Cerebellar nuclear complex (tissue), 1 donor: Measurements from ENCODE around the gene ABCC8.

ENCODE experiments used
- DNase-seq, 2 experiments: peaks; one replicate each; lab custom pipeline; 2025; lab: John Stamatoyannopoulos, UW

Gene ABCC8

DNA sequence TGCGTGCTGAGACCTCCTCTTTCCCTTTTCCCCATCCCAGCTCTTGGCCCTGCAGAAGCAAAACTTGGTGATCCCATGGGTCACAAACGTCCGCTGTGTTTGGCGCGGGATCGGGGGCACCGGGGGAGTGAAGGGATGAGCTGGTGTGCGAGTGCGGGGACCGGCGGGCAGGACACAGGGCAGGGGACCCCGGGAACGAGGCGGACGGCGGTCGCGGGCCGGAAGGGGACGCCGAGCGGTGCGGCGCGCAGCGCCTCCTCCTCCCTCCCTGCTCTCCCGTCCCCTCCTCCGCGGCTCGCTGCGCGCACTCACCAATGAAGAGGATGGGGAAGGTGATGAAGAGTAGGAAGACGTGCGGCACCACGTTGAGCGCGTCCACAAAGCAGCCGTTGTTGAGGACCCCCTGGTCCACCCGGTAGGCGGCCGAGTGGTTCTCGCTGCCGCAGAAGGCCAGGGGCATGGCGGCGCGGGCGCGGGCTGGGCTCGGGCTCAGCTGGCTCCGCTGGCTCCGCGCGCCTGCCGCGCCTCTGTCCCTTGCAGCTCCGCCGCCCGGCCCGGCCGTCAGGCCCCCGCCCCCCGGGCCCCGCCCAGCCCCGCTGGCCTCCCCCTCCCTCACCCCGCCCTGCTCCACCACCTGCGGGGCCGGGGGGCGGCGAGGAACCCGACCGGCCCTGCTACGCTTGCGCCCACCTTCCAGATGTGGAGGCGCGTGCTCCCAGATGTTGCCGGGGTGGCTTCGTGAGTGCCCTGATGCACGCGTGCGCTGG is at the start of gene ABCC8:
Gene ABCC8, minus strand, starts transcription at position 529 of the 767 bp plus-strand sequence. Its CDS starts 69 bp downstream, at position 460.
- no peak for DNase-seq

DNA sequence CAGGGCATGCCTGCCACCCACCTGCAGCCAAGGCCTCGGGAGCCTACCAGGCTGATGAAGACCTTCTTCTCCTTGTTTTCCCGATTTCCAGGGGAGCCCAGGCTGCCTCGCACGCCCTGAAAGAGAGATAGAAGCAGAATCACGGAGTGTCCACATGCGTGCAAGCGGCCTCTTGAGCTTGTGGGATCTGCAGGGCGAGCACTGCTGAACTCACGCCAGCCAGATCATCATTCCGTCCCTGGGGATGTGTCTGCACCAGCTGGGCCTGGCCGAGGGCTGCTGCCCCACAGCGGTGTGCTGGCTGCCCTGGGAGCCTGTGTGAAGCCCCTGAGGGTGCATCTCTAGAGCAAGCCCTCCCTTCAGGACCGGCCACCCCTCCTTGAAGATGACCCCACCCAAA is 49.7 kb upstream of the ABCC8 start:
- DNase-seq: no peak

DNA sequence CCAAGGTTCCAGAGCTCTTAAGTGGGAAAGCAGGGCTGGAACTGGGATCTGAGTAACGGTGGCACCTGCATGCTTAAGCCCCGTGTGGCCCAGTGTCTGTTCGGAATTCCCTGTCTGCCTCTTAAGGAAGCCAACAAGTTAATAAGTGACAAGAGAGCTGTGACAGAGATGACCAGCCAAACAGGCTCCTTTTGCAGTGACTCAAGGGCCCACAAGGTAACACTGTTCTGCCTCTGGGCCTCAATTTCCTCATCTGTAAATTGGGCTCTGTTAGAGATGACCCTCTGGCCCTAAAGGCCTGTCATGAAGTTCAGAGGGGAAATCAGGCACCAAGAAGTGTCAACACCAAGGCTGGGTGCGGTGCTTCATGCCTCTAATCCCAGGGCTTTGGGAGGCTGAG is 48.9 kb upstream of the ABCC8 start:
- no peak for DNase-seq

DNA sequence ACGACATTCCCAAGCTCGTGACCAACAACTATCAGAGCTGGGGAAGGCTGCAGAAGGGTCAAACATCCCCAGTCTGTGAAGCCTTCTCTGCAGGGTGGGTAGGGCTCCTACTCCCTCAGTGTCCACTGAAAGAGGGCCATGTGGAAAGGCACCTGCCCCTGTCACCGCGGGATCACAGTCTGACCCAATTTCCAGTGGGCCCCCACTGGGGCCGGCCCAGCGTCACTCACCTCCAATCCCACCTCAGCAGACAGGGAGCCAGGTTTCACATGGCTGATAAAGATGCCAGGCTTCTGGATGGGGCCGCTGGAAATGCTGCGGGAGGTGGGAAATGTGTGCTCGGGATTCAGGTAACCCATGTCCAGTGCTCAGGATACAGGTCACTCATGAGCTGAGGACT is 47.6 kb upstream of the ABCC8 start:
- no peak for DNase-seq

DNA sequence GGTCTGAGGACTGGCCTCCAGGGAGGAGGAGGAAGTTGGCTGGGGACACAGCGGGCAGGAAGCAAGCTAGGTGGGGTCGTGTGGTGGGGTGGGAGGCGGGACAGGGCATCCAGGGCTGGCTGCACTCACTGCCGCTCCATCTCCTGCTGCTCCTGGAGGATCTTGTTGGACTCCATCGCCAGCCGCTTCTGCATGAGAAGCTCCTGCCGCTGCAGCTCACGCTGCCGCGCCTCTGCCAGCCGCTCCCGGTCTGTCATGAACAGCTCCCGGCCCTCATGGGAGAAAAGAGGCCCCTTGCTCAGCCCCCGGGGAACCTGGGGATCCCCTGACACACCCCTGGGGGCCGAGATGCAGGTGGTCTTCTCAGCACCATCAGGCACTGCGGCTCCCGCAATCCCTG is 46.0 kb upstream of the ABCC8 start:
- no peak for DNase-seq

DNA sequence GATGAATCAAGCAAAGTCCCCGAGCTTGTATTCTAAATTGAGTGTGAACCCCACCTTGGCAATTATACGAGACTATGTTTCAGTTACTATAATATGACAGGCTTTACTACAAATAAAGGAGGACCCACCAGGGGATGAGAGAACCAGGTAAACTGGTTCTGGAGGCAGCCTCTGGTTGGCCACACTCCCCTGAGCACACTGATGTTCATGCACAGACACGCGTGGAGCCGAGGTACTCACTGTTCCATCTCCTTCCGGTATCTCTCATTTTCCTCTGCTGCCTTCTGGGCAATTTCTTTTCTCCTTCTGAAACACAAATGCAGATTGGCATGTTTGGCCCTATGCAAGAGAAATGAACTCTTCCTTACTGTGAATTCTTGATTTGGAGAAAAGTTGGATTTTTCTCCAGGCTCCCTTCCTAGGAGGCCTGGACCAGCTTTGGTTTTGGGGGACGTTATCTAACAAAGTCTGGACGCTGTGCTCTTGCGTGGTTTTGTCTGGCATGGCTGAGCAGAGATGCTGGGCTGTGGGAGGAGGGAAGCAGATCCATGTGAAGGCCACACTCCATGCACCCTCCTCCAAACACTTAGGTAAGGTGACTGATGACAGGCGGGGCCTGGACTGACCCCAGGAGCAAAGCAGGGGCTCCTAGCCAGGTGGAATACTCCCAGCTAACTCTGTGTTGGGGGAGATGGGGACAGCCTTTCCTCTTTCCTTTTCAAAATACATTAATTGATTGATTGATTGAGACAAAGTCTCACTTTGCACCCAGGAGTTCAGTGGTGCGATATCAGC is 44.7 kb upstream of the ABCC8 start:
- DNase-seq: no peak

DNA sequence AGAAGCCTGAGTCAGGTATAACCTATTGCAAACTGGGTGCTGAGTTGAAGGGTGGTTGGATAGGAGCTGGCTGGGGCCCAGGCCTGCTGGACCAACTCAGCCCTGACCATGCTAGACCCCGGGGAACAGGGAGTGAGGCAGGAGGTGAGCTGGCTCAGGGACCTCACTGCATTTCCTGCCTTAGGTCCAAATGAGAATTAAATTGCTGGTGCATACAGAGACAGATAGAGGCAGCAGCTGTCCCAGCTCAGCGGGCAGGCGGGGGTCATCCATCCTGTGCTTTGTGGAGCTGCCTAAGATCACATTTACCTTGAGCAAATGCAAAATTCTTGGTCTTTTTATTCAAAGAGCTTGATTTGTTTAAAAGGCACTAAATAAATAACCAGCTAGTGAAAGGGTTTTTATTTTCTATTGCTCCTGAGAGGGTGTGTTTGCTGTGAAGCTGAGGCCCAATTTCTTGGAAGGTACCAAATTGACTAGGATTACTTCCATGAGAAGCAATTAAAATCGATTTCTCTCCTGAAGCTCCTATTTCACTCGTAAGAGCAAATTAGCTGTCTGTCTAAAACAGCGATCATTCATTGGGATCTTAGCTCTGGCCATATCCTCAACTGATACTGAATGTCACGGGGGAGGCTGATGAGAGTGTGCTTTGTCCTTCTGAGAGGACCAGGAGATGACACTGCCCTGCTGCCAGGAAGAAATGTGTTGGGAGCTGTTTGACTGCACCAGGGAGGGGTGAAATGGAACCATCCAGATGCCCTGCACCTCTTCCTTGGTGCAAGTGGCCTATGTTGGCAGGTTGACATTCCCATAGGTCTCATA is 42.6 kb upstream of the ABCC8 start:
- DNase-seq: no peak

DNA sequence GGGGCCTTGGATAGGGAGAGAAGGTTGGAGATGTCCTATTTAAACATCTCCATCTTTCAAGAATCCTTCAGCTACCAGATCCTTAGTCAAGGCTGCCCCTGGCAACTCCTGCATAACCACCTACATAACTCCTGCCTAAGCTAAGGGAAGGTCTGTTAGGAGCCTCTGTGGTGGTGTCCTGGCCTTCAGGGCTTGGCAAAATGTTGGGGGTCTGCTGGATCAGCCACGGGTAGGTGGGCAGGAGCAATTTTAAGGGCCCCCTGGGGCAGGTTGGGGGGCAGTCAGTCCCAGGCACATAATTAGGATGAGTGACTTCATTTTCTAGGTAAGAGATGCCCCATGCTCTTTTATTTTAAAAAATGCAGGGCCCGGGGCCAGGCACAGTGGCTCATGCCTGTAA is 41.7 kb upstream of the ABCC8 start:
- DNase-seq: no peak

DNA sequence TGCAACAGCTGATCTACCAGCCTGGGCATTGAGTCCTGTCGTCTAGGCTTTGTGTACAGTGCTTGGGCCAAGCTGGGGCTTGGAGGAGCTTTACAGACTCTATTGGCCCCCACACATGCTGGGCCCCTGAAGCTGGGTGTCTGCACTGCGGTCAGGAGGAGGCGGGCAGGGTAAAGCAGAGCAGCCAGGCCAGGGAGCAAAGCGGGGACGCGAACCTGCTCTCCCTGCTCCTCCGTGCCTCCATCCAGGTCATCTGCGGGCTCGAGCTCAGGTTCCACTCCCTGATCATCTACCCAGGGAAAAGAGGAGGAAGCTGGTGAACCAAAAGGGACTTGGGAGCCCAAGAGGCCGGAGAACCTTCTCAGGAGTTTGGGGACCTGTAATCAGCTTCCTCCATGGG is 40.5 kb upstream of the ABCC8 start:
- no peak for DNase-seq

DNA sequence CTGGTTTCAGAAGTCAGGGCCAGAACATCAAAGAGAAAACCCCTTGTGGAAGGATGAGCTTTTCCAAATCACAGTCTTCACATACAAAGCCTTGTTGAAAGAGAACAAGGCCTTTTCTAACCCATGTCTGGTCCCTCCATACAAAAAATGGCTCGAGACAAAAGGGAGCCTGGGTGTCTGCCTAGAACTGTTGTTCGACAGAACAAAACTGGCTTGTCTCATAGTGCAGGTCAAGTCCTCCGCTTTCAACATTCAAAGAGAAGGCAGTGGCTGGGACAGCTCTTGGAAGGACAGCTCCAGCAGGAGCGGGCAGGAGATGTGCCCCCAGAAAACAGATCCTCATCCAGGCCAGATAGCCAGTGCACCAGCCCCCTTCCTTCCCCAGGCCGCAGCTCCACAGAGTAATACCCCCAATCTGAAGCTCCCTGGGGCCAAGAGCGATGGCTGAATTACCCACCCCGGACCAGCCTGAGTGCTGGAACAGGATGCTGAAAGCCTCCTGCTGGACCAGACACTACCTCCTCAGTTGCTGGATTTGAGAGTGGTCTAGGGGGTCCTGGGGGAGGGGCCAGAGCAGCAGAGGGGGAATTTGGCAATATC is 40.0 kb upstream of the ABCC8 start:
- no peak for DNase-seq

DNA sequence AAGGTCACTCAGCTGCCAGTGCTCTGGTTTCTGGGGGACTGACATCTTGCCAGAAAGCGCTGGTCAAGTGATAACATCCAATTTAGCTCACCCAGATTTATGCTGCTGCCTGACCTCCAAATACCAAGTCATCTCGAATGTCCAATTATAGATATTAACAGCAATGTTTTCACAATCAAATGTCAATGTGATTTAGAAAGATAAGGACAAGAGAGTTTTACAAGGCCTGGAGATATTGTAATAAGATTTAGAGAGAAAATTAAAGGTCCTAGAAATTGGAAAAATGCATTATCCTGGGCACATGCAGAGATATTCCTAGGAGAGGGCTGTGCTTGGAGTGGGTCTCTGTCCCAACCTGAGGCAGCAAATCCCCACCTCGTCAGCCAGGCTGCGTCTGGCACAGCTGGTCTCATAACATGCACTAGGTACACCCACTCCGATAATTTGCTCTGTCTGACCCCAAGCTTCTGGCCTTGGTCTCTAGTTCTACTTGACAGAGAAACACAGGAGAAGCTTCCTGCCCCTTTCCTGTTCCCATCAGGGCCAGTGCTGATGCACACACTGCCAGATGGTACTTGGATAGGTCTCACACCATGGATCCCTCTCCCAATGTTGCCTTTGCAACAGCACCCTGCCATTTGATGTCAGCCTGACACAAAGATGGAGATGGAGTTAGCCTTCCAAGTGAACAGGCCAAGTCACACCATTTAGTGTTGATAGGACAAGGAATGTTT is 39.0 kb upstream of the ABCC8 start:
- DNase-seq: no peak

DNA sequence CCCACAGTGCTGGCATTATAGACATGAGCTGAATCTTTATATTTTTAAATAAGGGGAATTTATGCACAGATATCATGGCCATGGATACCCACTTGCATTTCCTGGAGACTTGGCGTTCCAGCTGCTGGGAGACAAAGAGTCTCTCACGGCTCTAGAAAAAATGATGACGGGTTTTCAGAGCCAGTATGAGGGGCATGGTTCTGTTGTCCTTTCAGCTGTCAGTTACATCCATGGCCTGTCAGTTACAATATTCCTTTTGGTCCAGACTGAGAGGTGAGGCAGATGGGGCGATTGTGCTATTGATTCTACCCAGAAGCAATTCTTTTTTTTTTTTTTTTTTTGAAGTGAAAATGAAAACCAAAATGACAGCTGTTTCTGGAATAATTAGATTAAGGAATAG is 37.8 kb upstream of the ABCC8 start:
- DNase-seq: no peak

DNA sequence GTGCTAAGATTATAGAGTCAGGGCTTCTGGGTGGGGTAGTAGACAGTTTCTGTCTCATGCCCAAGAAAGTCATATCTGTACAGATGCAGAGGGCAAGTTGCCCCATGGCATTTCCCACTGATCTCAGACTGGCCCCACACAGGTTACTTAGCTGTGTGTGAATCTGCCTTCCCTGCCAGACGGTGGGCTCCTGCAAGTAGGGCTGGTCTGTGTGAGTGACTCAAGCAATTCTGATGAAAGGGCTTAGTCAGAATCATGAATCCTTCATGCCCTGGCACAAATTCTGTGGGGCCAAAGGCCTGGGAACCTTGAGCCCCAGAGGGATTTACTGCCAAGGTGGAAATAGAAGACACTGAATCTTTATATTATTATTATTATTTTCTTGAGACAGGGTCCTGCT is 37.2 kb upstream of the ABCC8 start:
- no peak for DNase-seq

DNA sequence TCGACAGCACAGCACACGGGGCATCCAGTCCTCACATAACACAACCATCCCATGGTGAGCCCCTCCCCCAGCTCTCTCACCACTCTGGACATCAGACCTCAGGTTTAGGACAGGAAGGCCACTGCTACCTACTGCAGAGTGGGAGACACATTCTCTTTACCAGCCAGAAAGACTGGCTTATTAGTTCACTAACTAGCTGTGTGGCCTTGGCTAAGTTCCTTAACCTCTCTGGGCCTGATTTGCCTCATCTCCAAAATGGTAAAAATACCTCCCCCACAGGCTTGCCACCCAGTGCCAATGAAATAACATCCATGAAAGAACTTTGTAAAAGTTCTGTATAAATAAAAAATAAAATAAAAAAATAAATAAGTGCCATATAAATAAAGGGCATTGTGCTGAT is 35.5 kb upstream of the ABCC8 start:
- DNase-seq: no peak

DNA sequence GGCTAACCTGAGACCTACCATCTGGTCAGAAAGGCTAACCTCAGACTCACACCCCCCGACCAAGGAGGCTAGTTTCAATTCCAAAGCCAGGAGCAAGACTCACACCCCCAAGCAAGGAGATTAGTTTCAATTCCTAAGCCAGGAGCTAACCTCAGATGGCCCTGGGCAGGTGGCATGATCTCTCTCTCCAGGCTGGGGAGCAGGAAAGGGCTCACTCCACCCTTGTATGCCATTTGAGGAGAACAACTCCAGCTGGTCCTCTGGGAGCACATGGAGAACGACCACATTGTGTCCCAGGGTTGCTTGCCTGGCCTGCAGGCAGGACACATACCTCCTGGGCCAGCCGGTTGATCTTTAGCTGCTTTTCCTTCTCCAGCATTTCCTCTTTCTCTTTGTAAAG is 34.9 kb upstream of the ABCC8 start:
- no peak for DNase-seq

DNA sequence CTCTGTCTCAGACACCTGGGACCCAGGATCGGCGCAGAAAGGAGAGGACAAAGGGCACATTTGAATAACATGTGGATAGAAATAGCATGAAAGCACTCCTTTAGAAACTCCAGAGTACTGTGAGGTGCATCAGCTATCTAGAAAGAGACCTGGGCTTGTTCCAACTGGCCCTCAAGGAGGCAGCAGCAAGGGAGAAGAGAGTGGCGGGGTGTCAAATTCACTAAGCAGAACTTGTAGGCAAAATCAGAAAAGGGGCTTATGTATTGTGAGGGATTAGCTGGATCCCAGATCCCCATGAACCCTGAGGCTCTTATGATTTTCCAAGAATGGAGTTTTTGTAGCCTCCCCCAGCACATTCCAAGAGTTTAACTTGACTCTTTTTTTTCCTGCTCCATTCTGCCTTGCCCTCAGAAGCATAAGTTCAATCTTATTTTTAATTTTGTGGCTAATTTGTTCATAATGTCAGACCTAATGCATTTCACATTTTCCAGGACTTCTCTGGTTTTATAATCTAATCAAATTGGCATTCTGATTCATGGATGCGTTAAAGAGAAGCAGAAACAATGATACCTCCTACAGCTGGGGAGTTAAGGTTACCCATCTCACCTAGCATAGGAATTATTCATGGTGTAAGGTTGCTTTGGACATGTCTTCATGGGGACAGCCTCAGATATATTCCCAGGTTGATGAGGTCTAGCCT is 34.0 kb upstream of the ABCC8 start:
- no peak for DNase-seq

DNA sequence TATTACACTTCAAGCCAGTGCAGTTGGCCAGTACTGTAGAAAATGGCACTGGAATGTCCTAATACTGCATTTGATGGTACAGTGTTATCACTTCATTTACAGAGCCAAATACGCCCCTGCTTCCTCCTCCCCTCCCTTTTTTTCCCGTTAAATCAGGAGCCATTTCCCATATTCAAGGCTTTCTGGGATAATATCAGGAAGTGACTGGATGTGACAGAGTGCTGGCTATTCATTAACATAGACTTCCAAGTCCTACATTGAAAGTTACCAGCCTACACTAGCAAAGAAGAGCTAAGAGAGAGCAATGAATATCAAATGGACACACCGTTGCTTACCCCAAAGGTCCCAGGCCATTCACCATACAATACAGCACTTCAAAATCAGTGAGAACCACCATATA is 32.1 kb upstream of the ABCC8 start:
- DNase-seq: no peak

DNA sequence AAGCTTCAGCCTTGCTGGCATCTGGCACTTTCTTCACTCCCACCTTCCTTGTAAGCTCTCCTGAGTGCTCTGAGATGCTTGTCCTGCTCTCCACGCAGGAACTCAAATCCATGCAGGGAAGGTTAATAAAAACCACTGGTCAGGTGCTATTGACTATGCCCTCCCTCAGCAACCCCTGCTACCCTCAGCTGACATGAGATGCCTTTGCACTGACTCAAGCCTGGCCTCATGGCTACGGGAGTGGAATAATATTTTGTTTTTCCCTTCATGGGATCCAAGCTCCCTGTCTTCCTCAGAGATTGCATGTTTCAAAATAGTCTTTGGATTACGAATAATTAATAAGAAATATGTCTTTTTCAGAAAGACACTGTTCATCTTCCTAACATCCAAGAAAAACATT is 31.7 kb upstream of the ABCC8 start:
- DNase-seq: no peak

DNA sequence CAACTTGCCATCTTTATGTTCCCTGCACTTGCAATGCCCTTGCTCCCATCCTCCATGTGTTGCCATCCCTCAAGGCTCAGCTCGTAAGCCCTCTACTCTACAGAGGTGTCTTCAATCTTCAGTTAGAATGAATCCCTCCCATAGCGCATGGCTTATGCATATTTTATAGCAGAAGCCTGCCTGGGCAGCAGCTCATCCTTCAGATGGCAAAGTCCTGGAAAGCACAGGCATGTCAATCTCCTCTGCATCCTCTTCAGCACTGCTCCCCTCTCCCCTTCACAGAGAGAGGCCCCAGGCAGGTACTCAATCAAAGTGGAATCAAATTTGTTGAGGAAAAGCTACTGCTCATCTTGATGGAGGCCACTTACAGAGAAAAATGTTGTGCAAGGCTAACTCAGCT is 31.1 kb upstream of the ABCC8 start:
- no peak for DNase-seq

DNA sequence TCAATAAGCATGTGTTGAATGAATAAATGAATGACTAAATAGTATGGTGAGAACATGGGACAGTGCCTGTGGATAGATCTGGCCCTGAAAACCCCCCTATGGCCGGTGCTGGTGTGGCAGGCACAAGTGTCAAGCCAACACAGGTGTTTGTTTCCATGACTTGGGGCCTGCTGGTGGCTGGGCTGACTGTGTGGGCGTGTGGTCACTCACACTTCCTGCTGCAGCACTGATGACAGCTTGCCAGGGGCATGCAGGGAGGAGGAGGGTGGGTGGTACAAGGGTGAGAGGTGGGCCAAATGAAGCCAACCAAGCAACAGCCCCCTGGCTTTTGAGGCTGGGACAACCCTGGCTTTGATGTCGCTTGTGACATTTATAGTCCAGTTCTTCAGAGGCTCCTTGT is 30.3 kb upstream of the ABCC8 start:
- DNase-seq: no peak

DNA sequence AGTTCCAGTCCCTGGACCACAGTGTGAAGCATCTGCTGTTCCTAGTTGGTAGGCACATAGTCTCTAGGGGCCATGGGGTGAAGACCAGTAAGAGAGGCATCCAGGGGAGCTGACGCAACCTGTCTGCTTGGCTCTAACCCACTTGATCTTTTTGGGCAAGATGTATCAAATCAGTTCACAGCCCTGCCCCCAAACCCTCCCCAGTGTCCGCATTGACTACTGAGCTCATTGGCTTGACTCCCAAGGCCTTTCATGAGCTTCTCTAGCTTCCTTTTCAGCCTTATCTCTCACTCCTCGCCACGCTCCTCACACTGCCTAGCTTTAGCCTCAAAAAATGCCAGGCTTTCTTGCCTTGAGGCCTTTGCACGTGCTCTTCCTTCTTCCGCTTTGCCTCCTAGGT is 29.7 kb upstream of the ABCC8 start:
- no peak for DNase-seq
